Activated T-cell treated with anti-CD3 and anti-CD28 coated beads for 1 hour (primary cell): ENCODE data around the gene EIF4EBP2.

Experiments
- DNase-seq: peaks from one replicate; pipeline ENCODE4 v3.0.0-alpha.2; 2020; ENCODE audit warnings: low read depth

The EIF4EBP2 gene

DNA sequence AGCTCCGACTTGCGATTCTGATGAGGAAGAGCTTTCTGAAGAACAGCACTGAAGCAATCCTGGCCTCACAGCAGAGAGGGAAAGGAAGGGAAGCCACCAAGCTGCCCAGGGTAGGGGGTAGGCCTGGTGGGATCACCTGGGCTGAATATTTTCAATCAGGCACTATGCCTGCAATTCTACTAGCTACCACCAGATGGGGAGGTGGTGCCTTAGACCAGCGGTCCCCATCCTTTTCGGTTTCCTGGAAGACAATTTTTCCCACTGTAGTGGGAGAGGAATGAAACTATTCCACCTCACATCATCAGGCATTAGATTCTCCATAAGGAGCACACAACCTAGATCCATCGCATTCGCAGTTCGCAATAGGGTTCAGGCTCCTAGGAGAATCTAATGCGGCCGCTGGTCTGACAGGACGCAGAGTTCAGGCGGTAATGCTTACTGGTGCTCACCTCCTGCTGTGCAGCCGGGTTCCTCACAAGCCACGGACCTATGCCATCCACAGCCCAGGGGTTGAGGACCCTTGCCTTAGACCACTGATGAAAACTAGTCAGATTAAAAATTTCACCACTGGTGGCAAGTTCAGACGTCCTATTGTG, 24.3 kb upstream of the EIF4EBP2 start:
- no peak for DNase-seq

DNA sequence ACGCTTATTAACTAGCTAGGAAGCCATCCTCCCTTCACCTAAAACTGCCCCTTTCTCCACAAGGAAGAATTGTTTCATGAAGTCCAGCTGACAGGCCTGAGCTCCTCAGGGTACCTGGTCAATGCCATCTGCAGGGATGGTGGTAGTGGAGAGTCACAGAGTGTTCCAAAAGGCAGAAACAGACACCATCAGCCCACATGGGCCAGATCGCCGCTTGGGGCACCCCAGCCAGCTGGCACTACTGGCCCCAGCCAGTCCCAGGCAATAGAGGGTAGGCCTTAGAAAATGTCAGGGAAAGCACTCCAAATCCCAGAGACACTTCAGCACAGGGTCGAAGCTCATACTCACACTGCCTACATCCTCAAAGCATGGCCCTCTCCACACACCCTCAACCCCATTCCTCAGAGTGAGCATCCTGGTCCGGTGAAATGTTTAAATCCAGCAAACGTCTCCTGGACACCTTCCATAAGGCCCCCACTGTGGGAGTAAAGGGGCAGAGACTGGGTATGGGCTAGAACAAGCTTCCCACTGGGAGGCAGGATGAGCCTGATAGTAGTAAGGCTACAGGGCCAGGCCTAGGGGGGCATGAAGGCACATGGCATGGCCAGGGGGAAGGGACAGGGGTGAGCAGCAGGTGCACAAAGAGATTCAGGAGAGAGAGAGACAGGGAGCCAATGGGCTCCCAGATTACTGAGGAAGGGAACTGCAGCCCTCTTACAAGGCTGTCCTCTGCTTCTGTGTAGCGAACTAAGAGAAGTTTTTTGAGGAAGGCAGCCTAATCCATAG, 23.4 kb upstream of the EIF4EBP2 start:
- DNase-seq: no peak

DNA sequence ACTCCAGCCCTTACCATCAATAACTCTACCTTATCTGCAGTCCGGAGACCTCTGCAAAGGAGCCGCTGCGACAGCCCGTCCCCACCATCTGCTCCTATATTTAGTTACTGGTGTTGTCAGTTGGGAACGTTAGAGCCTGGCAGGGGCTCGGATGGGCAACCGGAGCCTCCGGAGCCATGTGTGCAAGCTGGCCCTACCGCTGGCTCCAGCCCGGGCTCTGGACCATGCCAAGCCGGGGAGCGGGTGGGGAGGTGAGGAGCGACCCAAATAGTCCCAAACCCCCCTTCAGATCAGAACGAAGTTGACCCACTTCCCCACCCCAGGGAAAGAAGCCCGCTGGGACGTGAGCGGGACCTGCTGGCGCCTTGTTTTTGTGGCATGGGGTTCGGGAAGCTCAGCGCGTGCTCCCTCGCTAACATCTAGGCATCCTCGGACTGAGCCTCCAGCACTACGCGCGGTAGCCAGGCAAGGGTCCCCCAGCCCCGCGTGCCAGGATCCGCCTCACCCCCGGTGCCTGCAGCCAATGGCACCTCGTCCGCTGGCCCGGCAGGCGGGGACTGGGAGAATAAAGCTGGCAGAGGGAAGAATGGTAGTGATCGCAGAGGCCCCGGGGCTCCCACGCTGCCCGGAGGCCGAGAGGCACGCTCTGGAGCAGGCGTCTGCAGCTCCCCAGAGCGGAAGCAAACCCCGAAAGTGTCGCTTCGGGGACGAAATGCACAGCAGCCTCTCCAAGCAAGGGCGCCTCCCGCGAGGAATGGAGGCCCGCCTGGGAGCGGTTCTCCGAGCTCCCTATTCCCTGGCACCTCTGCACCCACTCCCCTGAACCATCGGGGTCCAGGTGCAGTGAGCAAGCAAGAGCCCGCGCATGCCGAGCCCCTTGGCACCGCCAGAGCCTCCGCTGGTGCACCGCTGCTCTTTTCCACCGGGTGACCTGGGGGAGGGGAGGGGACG, 22.2 kb upstream of the EIF4EBP2 start:
- no peak for DNase-seq

DNA sequence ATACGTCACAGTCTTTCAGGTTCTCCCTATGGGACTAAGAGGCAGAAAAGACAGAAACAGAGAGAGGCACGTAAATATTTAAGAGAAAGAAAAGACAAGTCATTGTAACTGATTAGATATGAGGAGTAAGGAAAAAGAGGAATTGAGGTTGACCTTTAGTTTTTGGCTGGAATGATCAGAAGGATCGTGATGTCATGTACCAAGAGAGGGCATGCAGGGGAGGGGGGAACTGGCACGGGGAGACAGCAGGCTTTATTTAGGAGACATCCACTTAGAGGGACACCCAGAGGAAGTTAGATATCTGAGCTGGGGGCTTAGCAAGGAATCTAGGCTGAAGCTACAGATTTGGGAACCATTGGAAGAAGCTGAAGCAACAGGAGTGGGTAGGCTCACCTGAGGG, 12.3 kb upstream of the EIF4EBP2 start:
- DNase-seq: no peak

DNA sequence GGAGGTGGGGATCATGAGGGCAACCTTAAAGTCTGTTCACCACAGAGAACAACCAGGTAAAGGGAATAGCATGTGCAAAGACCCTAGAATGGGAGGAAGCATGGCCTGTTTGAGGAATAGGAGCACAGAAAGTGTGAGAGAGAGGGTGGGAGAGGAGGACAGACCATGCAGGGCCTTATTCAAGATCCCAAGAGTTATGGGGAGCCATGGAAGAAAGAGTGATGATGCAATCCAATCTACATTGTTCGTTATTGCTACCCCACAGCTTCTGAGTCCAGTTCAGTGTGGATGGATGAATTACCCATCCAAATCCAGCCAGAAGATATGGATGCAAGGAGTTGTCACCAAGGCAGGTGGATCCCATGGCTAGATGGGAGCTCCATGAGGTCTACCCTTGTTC, 7.8 kb upstream of the EIF4EBP2 start:
- DNase-seq: no peak

DNA sequence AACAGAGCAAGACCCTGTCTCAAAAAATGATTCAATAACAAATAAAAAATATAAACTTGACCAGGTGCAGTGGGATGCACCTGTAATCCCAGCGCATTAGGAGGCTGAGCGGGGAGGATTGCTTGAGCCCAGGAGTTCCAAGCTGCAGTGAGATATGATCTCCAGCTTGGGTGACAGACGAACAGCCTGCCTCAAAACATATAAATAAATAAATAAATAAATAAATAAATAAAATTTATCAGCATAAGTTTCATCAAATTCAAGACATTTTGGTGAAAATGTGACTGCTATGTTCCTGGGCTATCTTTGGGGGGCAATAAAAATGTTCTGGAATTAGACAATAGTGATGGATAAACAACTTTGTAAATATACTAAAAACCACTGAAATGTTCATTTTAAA, 4.8 kb upstream of the EIF4EBP2 start:
- no peak for DNase-seq

DNA sequence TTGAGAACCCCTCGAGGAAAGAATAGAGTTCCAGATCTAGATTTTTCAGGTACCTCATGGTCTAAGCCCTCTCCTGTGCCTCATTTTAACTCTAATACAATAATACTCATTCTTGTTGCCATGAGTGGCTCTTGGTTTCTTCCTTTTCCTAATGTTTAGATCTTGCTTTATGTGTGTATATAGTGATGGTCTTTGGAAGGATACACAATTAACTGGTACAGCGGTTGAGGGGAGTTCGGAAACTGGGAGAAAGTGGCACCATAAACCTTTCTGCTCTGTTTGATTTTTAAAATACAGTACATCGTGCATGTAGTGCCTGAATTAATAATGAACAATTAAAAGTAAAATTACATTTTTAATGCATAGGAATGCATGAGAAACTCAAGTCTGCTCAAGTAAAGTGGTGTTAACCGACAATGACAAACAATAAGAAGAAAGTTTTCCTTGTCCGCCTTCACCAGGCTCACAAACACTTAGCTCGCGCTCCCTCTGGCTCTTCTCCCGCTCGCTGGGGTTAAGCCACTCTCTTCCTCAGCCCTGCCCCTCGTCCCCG, 386 bp upstream of the EIF4EBP2 start:
- no peak for DNase-seq

DNA sequence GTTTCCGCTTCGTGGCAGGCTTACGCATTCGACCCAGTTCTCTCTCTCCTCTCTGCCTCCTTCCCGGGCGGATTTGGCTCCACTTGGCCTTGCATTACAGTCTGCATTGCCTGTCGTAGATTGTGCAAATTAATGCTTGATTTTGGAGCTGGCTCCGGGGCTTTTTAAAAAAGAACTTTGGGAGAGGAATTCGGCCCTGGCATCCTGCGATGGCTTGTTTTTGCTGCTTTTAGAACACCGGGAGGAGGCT, 767 bp downstream of the EIF4EBP2 start:
- no peak for DNase-seq

DNA sequence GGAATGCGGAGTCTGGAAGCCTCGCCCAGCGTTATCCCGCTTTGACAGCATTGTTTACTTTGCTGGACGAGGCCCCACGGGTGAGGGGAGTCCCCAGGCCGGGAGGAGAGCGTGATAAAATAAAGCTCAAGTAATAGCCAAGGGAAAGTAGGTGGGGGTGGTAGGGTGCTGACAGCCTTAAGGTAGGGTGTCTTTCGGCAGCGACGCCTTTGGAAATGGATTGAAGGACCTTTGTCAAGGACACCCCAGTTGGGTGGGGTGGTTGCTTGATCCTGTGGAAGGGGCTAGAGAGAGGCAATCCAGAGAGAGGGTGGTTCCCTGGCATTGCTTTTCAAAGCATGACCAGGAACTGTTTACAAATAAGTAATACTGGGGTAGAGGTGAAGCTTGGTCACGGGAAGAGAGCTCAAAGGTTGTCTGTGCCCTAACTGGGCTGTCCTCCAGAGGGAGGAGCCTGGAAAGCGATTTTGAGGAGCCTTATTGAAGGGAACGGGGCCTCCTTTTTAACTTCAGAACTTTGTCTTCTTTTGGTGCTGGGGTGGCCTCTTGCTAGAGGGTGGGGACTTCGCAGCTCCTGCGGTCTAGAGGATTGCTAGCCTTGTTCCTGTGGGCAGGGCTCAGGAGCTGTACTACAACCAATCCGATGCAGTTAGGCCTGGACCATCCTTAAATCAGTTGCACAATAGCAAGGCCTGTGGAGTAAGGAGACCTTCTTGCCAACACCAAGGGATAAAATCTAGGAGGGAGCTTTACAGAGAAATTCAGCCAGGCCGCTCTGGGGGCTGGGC, 1.3 kb downstream of the EIF4EBP2 start:
- DNase-seq: no peak

DNA sequence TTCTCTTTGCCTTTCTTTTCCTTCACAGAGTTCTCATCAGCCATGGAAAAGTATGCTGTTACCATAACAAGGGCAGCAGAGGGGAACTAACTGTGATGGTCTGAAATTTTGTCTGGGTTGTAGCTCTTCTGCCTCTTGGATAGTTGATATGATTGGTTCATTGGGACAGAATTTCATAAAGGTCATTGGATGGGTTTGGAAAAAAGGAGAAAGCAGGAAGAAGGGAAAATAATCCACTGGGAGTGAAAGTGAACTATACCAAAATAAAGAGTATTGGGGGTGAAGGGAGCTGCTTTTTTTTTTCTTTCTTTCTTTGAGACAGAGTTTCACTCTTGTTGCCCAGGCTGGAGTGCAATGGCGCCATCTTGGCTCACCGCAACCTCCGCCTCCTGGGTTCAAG, 5.8 kb downstream of the EIF4EBP2 start:
- no peak for DNase-seq

DNA sequence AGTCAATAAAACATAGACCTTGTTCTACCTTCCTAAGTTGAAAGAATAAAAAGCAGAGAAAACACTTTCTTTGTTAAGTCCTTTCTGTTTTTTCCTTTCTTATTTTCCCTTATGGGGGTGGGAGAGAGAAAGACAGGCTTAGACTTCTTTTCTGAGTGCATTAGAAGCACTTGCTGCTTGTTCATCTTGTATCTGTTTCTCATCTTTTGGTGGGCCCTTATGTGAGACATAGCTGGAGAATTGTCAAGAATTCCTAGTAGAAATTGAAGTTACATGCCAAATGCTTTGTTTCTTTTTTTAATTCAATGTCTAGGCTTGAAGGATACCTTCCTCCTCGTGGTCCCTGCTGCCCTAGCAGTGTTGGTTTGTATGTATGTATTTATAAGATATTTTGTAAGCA, 6.7 kb downstream of the EIF4EBP2 start:
- DNase-seq: no peak

DNA sequence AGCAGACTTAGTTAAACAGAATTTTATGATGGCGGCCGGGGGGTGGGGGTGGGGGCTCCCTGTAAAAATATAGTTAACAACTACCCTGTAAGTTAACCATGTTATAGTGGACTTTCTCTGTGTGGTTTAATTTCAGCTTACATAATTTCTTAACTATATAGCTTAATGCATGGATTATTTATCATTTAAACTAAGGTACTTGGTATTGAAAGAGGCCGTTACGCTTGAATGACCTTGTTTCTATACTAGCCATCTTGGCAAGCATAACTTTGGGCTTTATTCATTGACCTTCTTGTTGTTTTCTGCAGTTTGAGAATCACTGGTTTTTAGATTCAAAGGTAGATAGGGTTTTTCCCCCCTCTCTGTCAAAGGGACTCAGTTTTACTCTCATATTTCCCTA, 8.4 kb downstream of the EIF4EBP2 start:
- DNase-seq: no peak

DNA sequence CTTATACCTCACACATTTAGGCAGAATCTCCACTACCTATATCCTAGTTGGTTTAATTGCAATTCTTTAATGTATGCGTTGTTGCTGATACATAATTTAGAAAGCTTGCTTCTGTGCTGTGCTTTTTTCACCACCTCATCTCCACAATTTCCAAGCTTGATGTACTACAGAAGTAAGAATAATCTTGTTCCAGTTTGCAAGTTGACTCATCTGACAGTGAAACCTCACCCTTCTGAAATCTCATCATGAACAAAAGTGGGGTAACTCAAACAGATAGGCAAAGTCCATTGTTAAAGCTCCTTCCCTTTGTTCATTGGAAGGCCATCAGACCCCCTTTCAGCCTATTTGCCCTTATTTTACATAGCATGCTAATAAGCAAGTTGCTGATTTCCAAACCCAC, 13.6 kb downstream of the EIF4EBP2 start:
- DNase-seq: no peak

DNA sequence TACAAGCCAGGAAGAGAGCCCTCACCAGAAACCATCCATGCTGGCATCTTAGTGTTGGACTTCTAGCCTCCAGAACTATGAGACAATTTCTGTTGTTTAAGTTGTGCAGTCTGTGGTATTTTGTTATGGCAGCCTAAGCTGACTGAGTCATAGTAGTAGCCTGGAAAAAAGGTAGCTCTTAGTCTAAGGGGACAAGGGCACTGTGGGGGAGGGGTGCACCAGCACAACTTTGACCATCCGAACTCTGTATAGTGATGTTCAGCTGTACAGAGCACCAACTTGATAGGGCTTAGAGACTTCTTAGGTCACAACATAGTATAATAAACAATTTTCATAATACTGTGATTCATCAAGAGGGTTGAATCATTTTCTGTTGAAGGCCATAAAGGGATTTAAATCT, 14.3 kb downstream of the EIF4EBP2 start:
- DNase-seq: no peak

DNA sequence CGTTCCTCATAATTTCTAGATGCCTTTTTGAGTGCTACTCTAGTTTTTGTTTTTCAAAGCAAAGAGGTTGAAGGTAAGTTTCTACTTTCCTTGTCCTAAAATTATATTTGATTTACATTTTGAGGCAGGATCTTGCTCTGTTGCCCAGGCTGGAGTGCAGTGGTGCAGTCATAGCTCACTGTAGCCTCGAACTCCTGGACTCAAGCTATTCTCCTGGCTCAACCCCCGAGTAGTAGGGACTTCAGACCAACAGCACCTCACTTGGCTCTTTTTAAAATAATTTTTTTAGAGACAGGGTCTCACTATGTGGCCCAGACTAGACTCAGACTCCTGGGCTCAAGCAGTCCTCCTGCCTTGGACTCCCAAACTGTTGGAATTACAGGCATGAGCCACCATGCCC, 14.8 kb downstream of the EIF4EBP2 start:
- DNase-seq: no peak

DNA sequence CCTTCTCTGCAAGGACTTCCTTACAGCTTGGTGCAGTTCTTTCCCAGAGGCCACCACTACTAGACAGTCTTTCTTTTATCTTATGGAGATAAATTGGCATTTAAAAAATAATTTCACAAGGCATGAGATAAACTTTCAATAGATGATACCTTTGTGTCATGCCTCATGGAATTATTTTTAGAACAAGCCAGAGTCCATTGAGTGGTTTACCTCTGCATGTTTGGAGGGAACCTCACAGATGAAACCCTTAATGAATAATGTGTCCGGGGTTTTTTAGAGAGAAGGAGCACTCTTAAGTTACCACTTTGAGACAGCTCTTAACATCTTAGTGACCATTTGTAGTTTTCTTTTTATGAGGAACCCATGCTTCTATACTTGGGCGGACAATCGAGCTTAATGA, 20.4 kb downstream of the EIF4EBP2 start:
- no peak for DNase-seq

DNA sequence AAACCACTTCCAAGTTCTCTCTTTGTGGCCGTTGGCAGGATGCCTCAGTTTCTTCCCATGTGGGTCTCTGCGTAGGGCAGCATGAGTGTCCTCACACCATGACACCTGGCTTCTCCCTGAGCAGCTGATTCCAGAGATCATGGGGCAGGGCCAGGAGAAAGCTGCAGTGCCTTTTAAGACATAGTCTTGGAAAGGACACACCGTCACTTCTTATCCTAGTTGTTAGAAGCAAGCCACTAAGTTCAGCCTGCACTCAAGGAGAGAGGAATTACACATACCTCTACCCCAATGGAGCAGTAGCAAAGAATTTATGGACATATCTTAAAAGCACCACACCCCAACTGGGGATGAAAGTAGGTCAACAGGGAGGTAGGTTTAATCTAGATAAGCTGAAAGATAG, 21.2 kb downstream of the EIF4EBP2 start:
- no peak for DNase-seq

DNA sequence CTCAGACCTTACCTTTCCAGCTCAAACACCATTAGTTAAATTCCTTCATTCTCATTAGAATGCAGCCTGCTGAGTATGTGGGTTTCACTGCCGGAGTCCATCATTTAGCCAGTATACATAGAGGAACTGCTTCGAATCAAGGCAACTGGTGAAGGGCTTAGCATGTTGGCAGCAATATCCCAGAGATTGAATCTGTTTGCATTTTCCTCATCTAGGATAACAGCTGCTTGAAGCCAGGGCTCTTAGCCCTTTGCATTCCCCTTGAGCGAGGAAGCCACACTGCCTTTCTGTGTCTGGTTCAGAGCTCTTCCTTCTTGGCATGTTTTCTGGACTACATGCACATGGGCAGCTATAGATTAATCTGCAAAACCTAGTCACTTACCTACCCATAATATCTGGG, 22.9 kb downstream of the EIF4EBP2 start:
- no peak for DNase-seq

DNA sequence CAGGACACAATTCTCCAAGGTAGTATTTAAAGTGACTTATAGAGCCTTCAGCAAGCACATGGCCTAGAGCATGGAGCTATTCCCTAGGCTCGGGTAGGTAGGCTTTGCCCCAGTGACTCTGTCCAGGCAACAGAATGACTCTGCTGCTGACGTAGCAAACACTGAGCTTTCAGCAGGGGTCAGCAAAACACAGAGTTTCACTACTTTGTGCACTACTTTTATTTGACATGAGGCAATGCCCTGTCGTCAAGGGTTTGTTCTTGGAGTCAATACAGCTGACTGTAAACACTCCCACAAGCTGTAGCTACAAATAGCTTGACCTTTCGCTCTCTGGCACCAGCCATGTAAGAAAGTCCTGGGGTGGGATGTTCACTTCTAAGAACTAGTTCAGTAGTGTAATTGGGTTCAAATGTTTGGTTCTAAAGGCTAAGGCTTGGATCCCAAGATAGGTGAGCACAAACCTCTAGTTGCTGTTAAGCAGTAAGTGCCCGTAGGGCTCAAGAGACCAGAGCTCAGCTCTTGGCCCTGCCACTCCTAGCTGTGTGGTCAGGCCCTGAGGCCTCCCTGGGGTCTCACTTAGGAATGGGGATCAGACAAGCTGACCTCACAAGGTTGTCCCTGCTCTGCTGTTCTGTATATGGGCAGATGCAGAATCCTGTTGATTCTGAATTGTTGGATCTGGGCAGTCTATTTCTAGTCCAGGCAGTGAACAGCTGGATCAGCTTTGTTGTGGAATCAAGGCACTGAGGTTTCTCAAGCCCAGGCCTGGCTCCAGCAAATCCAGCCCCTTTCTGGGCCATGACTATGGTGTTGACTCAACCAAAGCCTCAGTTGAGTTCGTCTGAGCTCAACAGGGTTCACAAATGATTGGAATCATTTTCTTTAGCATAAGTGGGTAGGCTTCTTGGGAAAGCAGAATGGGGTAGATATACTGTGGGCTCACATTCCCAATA, 26.8 kb downstream of the EIF4EBP2 start:
- DNase-seq: no peak

DNA sequence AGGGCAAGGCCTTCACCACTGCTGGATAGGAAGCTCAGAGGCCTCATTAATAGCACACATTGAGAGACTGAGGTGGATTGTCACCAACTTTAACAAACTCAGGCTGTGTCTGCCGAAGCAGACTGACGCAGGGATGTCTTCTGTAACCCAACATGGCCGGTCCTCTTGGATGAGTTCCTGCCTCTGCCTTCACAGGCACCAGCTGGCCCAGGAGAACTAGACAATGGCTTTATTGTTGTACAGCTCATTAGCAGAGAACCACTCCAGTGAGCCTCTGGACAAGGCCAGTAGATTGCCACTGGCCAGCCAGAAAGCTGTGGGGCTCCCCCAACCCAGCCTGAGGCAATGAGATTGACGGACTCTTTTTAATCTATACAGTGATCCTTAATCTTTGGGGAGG, 28.2 kb downstream of the EIF4EBP2 start:
- DNase-seq: no peak
